ENCODE measurements around the gene CACNA2D4.

- TF ChIP-seq CTCF (IDR thresholded peaks at IDR 0.05) (no peak), POLR2A (IDR thresholded peaks at IDR 0.05) (no peak)
Observed at GRCh38 chr12:1778911-1779310, 139.5 kb downstream of the CACNA2D4 start.

Data from thyroid gland (tissue), 4 donors.